IMR-90 (cell line): Measurements from ENCODE around the gene KHNYN.

Source experiments
- BHLHE40 ChIP-seq: fragments of 150-350 bp; IDR thresholded peaks from 2 replicates; pipeline ENCODE4 v1.6.1; 2016; ENCODE audit warnings: mild to moderate bottlenecking, low read depth, low read length
- CHD1 ChIP-seq: IDR thresholded peaks from 2 replicates; pipeline ENCODE4 v1.6.1; 2012; ENCODE audit warnings: low read depth, low read length, improper control_type of control experiment
- CTCF ChIP-seq: conservative IDR thresholded peaks from 2 replicates; pipeline ENCODE4 v1.5.1; 2012; ENCODE audit warnings: mild to moderate bottlenecking, low read depth, low read length, improper control_type of control experiment
- MAZ ChIP-seq: IDR thresholded peaks from 2 replicates; pipeline ENCODE4 v1.6.1; 2012; ENCODE audit warnings: low read depth, mild to moderate bottlenecking, low read length, improper control_type of control experiment, moderate library complexity, borderline replicate concordance
- POLR2A ChIP-seq: IDR thresholded peaks from 2 replicates; pipeline ENCODE4 v1.6.1; 2012; ENCODE audit warnings: mild to moderate bottlenecking, low read depth, low read length
- RAD21 ChIP-seq: IDR thresholded peaks from 2 replicates; pipeline ENCODE4 v1.6.1; 2012; ENCODE audit warnings: low read length, improper control_type of control experiment
- RCOR1 ChIP-seq: IDR thresholded peaks from 2 replicates; pipeline ENCODE4 v1.6.1; 2012; ENCODE audit warnings: mild to moderate bottlenecking, low read length, improper control_type of control experiment; ENCODE audit not compliant: insufficient replicate concordance
- RFX5 ChIP-seq: IDR thresholded peaks from 2 replicates; pipeline ENCODE4 v1.8.0; 2012; ENCODE audit warnings: low read depth, mild to moderate bottlenecking, low read length, moderate library complexity

GRCh38 chr14:24404814-24405213 is 24.9 kb upstream of the KHNYN start:
- TF ChIP-seq BHLHE40 (no peak), RAD21 (no peak), CTCF (no peak), MAZ (no peak), POLR2A (no peak), RFX5 (no peak), CHD1 (no peak), RCOR1 (no peak)
